GM23338 (cell line): ENCODE measurements around the gene EEF1A1. TPM values are rescaled to one million over a fixed set of nuclear protein-coding genes. Genes with fewer than 3 reads are reported as not detected.

Source experiments
- ATAC-seq: fragments of 200-7000 bp; cut with Tn5 transposase; 3 replicates; pipeline ENCODE4 v1.9.1; 2020
- DNase-seq: peaks from one replicate; pipeline ENCODE4 v3.0.0-alpha.2; 2015; ENCODE audit warnings: low spot score
- H2AFZ ChIP-seq: fragments of 200-600 bp; sonication (generic); 2 replicates; pipeline ENCODE4 v1.8.0; 2016; ENCODE audit warnings: antibody characterized with exemption, mild to moderate bottlenecking, moderate library complexity
- H3F3A ChIP-seq: fragments of 200-600 bp; sonication (generic); replicated peaks from 2 replicates; pipeline ENCODE4 v1.8.0; 2017; ENCODE audit warnings: antibody characterized with exemption, mixed run types, low read depth
- H3K27ac ChIP-seq: fragments of 200-600 bp; sonication (generic); 2 replicates; pipeline ENCODE4 v1.6.1; 2016; ENCODE audit warnings: low read depth
- H3K27me3 ChIP-seq: fragments of 200-600 bp; sonication (generic); 2 replicates; pipeline ENCODE4 v1.8.0; 2016; ENCODE audit warnings: mild to moderate bottlenecking, mixed run types, moderate library complexity; ENCODE audit not compliant: insufficient read depth
- H3K36me3 ChIP-seq: fragments of 200-600 bp; sonication (generic); 2 replicates; pipeline ENCODE4 v1.8.0; 2016; ENCODE audit warnings: mild to moderate bottlenecking; ENCODE audit not compliant: insufficient read depth
- H3K4me1 ChIP-seq: fragments of 200-600 bp; sonication (generic); 2 replicates; pipeline ENCODE4 v1.8.0; 2016; ENCODE audit warnings: mild to moderate bottlenecking, moderate library complexity; ENCODE audit not compliant: insufficient read depth
- H3K4me2 ChIP-seq: fragments of 200-600 bp; sonication (generic); 2 replicates; pipeline ENCODE4 v1.7.1; 2017; ENCODE audit warnings: mixed run types
- H3K4me3 ChIP-seq: fragments of 200-600 bp; sonication (generic); 2 replicates; pipeline ENCODE4 v1.6.1; 2016; ENCODE audit warnings: mixed run types
- H3K79me2 ChIP-seq: fragments of 200-600 bp; sonication (generic); replicated peaks from 2 replicates; pipeline ENCODE4 v1.8.0; 2017; ENCODE audit warnings: mild to moderate bottlenecking; ENCODE audit not compliant: insufficient read depth
- H3K9me2 ChIP-seq: fragments of 200-600 bp; sonication (generic); 2 replicates; pipeline ENCODE4 v1.8.0; 2017; ENCODE audit not compliant: insufficient read depth
- H4K20me1 ChIP-seq: fragments of 200-600 bp; sonication (generic); replicated peaks from 2 replicates; pipeline ENCODE4 v1.8.0; 2017; ENCODE audit warnings: mild to moderate bottlenecking; ENCODE audit not compliant: insufficient read depth
- H3K27ac Mint-ChIP-seq: 2 replicates; pipeline ENCODE4 v1.8.0; 2020; ENCODE audit warnings: inconsistent platforms, mild to moderate bottlenecking, moderate library complexity, mixed read lengths
- H3K27me3 Mint-ChIP-seq: 3 replicates; pipeline ENCODE4 v1.8.0; 2022; ENCODE audit warnings: low read depth, mild to moderate bottlenecking, moderate library complexity, mixed read lengths, inconsistent platforms; ENCODE audit not compliant: insufficient read depth, poor library complexity
- H3K36me3 Mint-ChIP-seq: 3 replicates; pipeline ENCODE4 v1.8.0; 2021; ENCODE audit warnings: low read depth, mild to moderate bottlenecking, inconsistent platforms, moderate library complexity, mixed read lengths
- H3K4me1 Mint-ChIP-seq: 3 replicates; pipeline ENCODE4 v1.8.0; 2020; ENCODE audit warnings: mild to moderate bottlenecking, inconsistent platforms, mixed read lengths
- H3K4me3 Mint-ChIP-seq: 3 replicates; pipeline ENCODE4 v1.8.0; 2021; ENCODE audit warnings: moderate library complexity, mild to moderate bottlenecking, inconsistent platforms, mixed read lengths
- H3K9me3 Mint-ChIP-seq: 3 replicates; pipeline ENCODE4 v1.8.0; 2020; ENCODE audit warnings: moderate library complexity, mild to moderate bottlenecking, inconsistent platforms, mixed read lengths
- CREB1 ChIP-seq: fragments of 250-450 bp; sonication (Bioruptor Pico); IDR thresholded peaks from 2 replicates; pipeline ENCODE4 v1.5.0; 2020; ENCODE audit warnings: low read depth, mild to moderate bottlenecking, moderate library complexity
- CTCF ChIP-seq, 2 experiments: fragments of 200-600 bp in 1 of 2; sonication (generic) in 1 of 2; conservative IDR thresholded peaks; 2 replicates each; pipeline versions ENCODE4 v1.5.1 to v1.6.1; 2016 to 2017; ENCODE audit warnings: antibody characterized with exemption in 2 of 2, low read depth in 2 of 2, mild to moderate bottlenecking in 2 of 2, moderate library complexity in 1 of 2
- ETS1 ChIP-seq: IDR thresholded peaks from 2 replicates; pipeline ENCODE4 v1.6.1; 2016; ENCODE audit warnings: antibody characterized with exemption
- EZH2 ChIP-seq: fragments of 200-600 bp; sonication (generic); IDR thresholded peaks from one replicate; pipeline ENCODE4 v1.8.0; 2017; ENCODE audit warnings: antibody characterized with exemption, mild to moderate bottlenecking, low read depth; ENCODE audit not compliant: unreplicated experiment
- EZH2phosphoT487 ChIP-seq: fragments of 200-600 bp; sonication (generic); IDR thresholded peaks from one replicate; pipeline ENCODE4 v1.8.1; 2018; ENCODE audit warnings: antibody characterized with exemption; ENCODE audit not compliant: unreplicated experiment
- JUNB ChIP-seq: IDR thresholded peaks from one replicate; pipeline ENCODE4 v1.6.1; 2016; ENCODE audit warnings: antibody characterized with exemption; ENCODE audit not compliant: unreplicated experiment
- NANOG ChIP-seq: IDR thresholded peaks from 2 replicates; pipeline ENCODE4 v1.6.1; 2016; ENCODE audit warnings: antibody characterized with exemption, borderline replicate concordance
- POLR2AphosphoS5 ChIP-seq: IDR thresholded peaks from 2 replicates; pipeline ENCODE4 v1.6.1; 2016; ENCODE audit warnings: antibody characterized with exemption, low read depth
- REST ChIP-seq: IDR thresholded peaks from one replicate; pipeline ENCODE4 v1.6.1; 2018; ENCODE audit warnings: antibody characterized with exemption; ENCODE audit not compliant: unreplicated experiment
- STAT1 ChIP-seq: IDR thresholded peaks from one replicate; pipeline ENCODE4 v1.6.1; 2016; ENCODE audit warnings: antibody characterized with exemption; ENCODE audit not compliant: unreplicated experiment
- ZNF114 ChIP-seq: fragments of 250-450 bp; sonication (Bioruptor Pico); IDR thresholded peaks from 2 replicates; pipeline ENCODE4 v1.5.0; 2020; ENCODE audit warnings: mild to moderate bottlenecking, moderate library complexity
- ZNF331 ChIP-seq: fragments of 250-450 bp; sonication (Bioruptor Pico); IDR thresholded peaks from 2 replicates; pipeline ENCODE4 v1.5.0; 2020; ENCODE audit warnings: low read depth, mild to moderate bottlenecking, moderate library complexity
- ZNF462 ChIP-seq: fragments of 250-450 bp; sonication (Bioruptor Pico); IDR thresholded peaks from 2 replicates; pipeline ENCODE4 v1.5.0; 2020; ENCODE audit warnings: mild to moderate bottlenecking, moderate library complexity
- long read RNA-seq: library from polyadenylated mRNA; unstranded; transcript quantifications from one replicate; pipeline ENCODE4 v2.0.0, GENCODE V29; 2020; ENCODE audit not compliant: unreplicated experiment
- polyA plus RNA-seq: library from polyadenylated mRNA; unstranded; fragments of >200 nt; fragmentation: Nextera tagmentation; extraction: Ambion mirVana; gene quantifications from 2 replicates; pipeline ENCODE4 v1.2.1, GENCODE V29; 2016
- total RNA-seq: library from RNA; depleted of rRNA; stranded (reverse); fragments of >200 nt; shearing (Covaris generic); gene quantifications from 2 replicates; pipeline ENCODE4 v1.2.3, GENCODE V29; 2014; rRNA removed

EEF1A1 gene
- total RNA-seq (12,342 and 13,362 TPM in 2 replicates), polyA plus RNA-seq (7,677 and 8,712 TPM in 2 replicates)
- long read RNA-seq, full-length matches to known transcripts = 15,636 of 16,164 reads
- long read RNA-seq, partial matches to known transcripts = 184 of 16,164 reads
- long read RNA-seq, other reads (novel, unspliced or antisense) = 344 of 16,164 reads

GRCh38 chr6:73520688-73521350 is at the start of gene EEF1A1:
Gene EEF1A1 (minus strand): TSS chr6:73521032. CDS start chr6:73520026, 1,006 bp downstream.
- H3K27me3 Mint-ChIP-seq = peaks cover 58% of the 10 kb centered on the region
- H3K4me1 Mint-ChIP-seq = peaks cover 29% of the 10 kb centered on the region
- ATAC-seq (peak; percentile 79), DNase-seq (peak; percentile 100)
- peak within 1 kb of the TSS; percentile 99 for H3K27ac ChIP-seq
- H3K4me2 ChIP-seq = peak within 1 kb of the TSS; percentile 93
- no peaks in the 10 kb centered on the region for H3K9me2 ChIP-seq
- peaks cover 10% of the 10 kb centered on the region; the same call in 1 of the 2 replicates for H4K20me1 ChIP-seq
- peaks cover 16% of the 10 kb centered on the region; the same call in 1 of the 2 replicates for H3K4me1 ChIP-seq
- peaks cover 32% of the 10 kb centered on the region for H3K9me3 Mint-ChIP-seq
- peaks cover 49% of the 10 kb centered on the region for H3K79me2 ChIP-seq
- peak within 1 kb of the TSS; percentile 100 for H3K27ac Mint-ChIP-seq
- H3K36me3 Mint-ChIP-seq = peaks cover 56% of the 10 kb centered on the region
- H3F3A ChIP-seq = peaks cover 53% of the 10 kb centered on the region
- TF ChIP-seq CREB1 (CRISPR knock-in tag) = peak; percentile 93
- no peak for TF ChIP-seq CTCF (conservative IDR thresholded peaks at IDR 0.05; ENCODE audit: low read depth in 2 of 2)
- TF ChIP-seq EZH2phosphoT487 = no peak
- TF ChIP-seq ZNF331 (CRISPR knock-in tag) = no peak
- no peak for TF ChIP-seq ZNF462 (CRISPR knock-in tag)
- TF ChIP-seq JUNB = peak; percentile 97
- TF ChIP-seq ETS1 = peak; percentile 58; the same call in 1 of the 2 replicates
- TF ChIP-seq ZNF114 (CRISPR knock-in tag) = no peak
- TF ChIP-seq EZH2 = no peak
- TF ChIP-seq STAT1 = no peak
- peak; percentile 99 for TF ChIP-seq POLR2AphosphoS5
- no peak for TF ChIP-seq NANOG
- peak; percentile 21 for TF ChIP-seq REST
- H2AFZ ChIP-seq = no peak within 1 kb of the TSS
- no peaks in the 10 kb centered on the region for H3K27me3 ChIP-seq
- peak within 1 kb of the TSS; percentile 77 for H3K4me3 ChIP-seq
- H3K4me3 Mint-ChIP-seq = peak within 1 kb of the TSS; percentile 98
- peaks cover 45% of the 10 kb centered on the region for H3K36me3 ChIP-seq
